Smooth muscle cell (in vitro differentiated cells): Measurements from ENCODE around the gene NCLN. TPM values are rescaled to one million over a fixed set of nuclear protein-coding genes. Genes with fewer than 3 reads are reported as not detected.

ENCODE experiments used
- DNase-seq: peaks from one replicate; lab custom pipeline; 2025; ENCODE audit not compliant: unreplicated experiment; lab: John Stamatoyannopoulos, UW
- H2AFZ ChIP-seq: fragments of 200-600 bp; sonication (generic); 2 replicates; pipeline ENCODE4 v1.6.0; 2016; ENCODE audit warnings: antibody characterized with exemption, low read depth, mild to moderate bottlenecking
- H3F3A ChIP-seq: fragments of 200-600 bp; sonication (generic); 2 replicates; pipeline ENCODE4 v1.6.0; 2017; ENCODE audit warnings: antibody characterized with exemption, low read depth
- H3K27ac ChIP-seq: fragments of 200-600 bp; sonication (generic); 2 replicates; pipeline ENCODE4 v1.5.1; 2016; ENCODE audit warnings: low read depth, mild to moderate bottlenecking
- H3K27me3 ChIP-seq: fragments of 200-600 bp; sonication (generic); 2 replicates; pipeline ENCODE4 v1.6.1; 2016; ENCODE audit warnings: low read depth, mild to moderate bottlenecking
- H3K36me3 ChIP-seq: fragments of 200-600 bp; sonication (generic); 2 replicates; pipeline ENCODE4 v1.5.1; 2016; ENCODE audit warnings: low read depth
- H3K4me1 ChIP-seq: fragments of 200-600 bp; sonication (generic); 2 replicates; pipeline ENCODE4 v1.5.1; 2016; ENCODE audit warnings: low read depth
- H3K4me2 ChIP-seq: fragments of 200-600 bp; sonication (generic); 2 replicates; pipeline ENCODE4 v1.6.0; 2016; ENCODE audit warnings: mild to moderate bottlenecking
- H3K4me3 ChIP-seq: fragments of 200-600 bp; sonication (generic); 2 replicates; pipeline ENCODE4 v1.5.1; 2016; ENCODE audit warnings: mild to moderate bottlenecking
- H3K79me2 ChIP-seq: fragments of 200-600 bp; sonication (generic); 2 replicates; pipeline ENCODE4 v1.6.0; 2016; ENCODE audit warnings: low read depth, mild to moderate bottlenecking
- H3K9ac ChIP-seq: fragments of 200-600 bp; sonication (generic); 2 replicates; pipeline ENCODE4 v1.6.0; 2016; ENCODE audit warnings: low read depth
- H3K9me3 ChIP-seq: fragments of 200-600 bp; sonication (generic); replicated peaks from 2 replicates; pipeline ENCODE4 v1.5.1; 2016; ENCODE audit warnings: low read depth
- H4K20me1 ChIP-seq: fragments of 200-600 bp; sonication (generic); 2 replicates; pipeline ENCODE4 v1.6.0; 2016; ENCODE audit warnings: low read depth
- CTCF ChIP-seq: fragments of 200-600 bp; sonication (generic); IDR thresholded peaks from 2 replicates; pipeline ENCODE4 v1.5.1; 2017; ENCODE audit warnings: borderline replicate concordance, mild to moderate bottlenecking, antibody characterized with exemption; ENCODE audit not compliant: insufficient read depth, poor library complexity, severe bottlenecking
- WGBS: methylation state at CpG from one replicate; pipeline ENCODE4 v1.1.7; 2016; ENCODE audit warnings: low lambda C conversion rate; 5-methylcytosine and 5-hydroxymethylcytosine counted together
- polyA plus RNA-seq: library from polyadenylated mRNA; unstranded; fragments of >200 nt; fragmentation: Nextera tagmentation; extraction: Ambion mirVana; gene quantifications from 2 replicates; pipeline ENCODE4 v1.2.1, GENCODE V29; 2016
- total RNA-seq: library from RNA; depleted of rRNA; stranded (reverse); fragments of >200 nt; gene quantifications from 2 replicates; pipeline ENCODE4 v1.2.3, GENCODE V29; 2014

NCLN gene
- total and polyA plus RNA-seq, 2 experiments from 2014 or later = 44.5 to 97.4 TPM

DNA sequence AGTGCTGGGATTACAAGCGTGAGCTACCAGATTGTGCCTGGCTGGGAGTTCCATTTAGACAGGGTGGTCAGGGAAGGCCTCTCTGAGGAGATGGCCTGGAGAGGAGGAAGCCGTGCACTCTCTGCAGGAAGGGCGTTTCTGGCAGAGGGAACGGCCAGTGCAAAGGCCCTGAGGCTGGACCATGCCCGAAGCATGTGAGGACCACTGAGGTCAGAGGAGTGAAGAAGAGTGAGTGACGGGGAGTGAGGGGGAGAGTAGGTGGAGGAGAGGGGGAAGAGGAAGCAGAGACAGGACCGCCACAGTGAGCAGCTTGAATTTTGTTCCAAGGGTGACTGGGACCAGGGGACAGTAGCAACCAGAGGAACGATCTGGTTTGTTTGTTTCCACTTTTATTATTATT is 71.3 kb downstream of the NCLN start:
- no peak overlapping the region for H2AFZ ChIP-seq
- no peak overlapping the region for H3K4me3 ChIP-seq
- H3K4me1 ChIP-seq = no peaks in the 10 kb centered on the region
- 91% methylated on average over 8 of the region's 8 CpGs for WGBS
- no peaks in the 10 kb centered on the region for H3K79me2 ChIP-seq
- H3K9me3 ChIP-seq = no peaks in the 10 kb centered on the region
- no peaks in the 10 kb centered on the region for H3K27me3 ChIP-seq
- H3K36me3 ChIP-seq = no peaks in the 10 kb centered on the region
- no peak overlapping the region for H3K4me2 ChIP-seq
- H3K27ac ChIP-seq = no peak overlapping the region
- no peaks in the 10 kb centered on the region for H3F3A ChIP-seq
- no peaks in the 10 kb centered on the region for H4K20me1 ChIP-seq
- TF ChIP-seq CTCF = no peak
- DNase-seq = no peak
- H3K9ac ChIP-seq = no peak overlapping the region

Other genes with a start within 250 kb of the NCLN start
- gene ZNF77, start 241.0 kb upstream of the NCLN start, total RNA-seq = 2.5 and 4.5 TPM in 2 replicates
- gene ZNF77, start 241.0 kb upstream of the NCLN start, polyA plus RNA-seq = 2.3 and 3.5 TPM in 2 replicates
- 0.27 and 4.1 TPM in 2 replicates for gene TLE6, start 208.4 kb upstream of the NCLN start, total RNA-seq
- 0.70 and 3.2 TPM in 2 replicates for gene TLE6, start 208.4 kb upstream of the NCLN start, polyA plus RNA-seq
- gene TLE2, start 156.7 kb upstream of the NCLN start, total RNA-seq = 7.1 and 7.7 TPM in 2 replicates
- gene TLE2, start 156.7 kb upstream of the NCLN start, polyA plus RNA-seq = 13.6 and 14.9 TPM in 2 replicates
- gene TLE5, start 123.4 kb upstream of the NCLN start, total RNA-seq = 145 and 146 TPM in 2 replicates
- 235 and 274 TPM in 2 replicates for gene TLE5, start 123.4 kb upstream of the NCLN start, polyA plus RNA-seq
- gene GNA11, start 91.6 kb upstream of the NCLN start, total RNA-seq = 16.3 and 16.9 TPM in 2 replicates
- gene GNA11, start 91.6 kb upstream of the NCLN start, polyA plus RNA-seq = 57.4 and 71.5 TPM in 2 replicates
- gene GNA15, start 49.9 kb upstream of the NCLN start, total RNA-seq = 1.5 and 1.8 TPM in 2 replicates
- 0.43 and 1.2 TPM in 2 replicates for gene GNA15, start 49.9 kb upstream of the NCLN start, polyA plus RNA-seq
- not detected in 2 replicates for gene S1PR4, start 7.2 kb upstream of the NCLN start, total RNA-seq
- gene S1PR4, start 7.2 kb upstream of the NCLN start, polyA plus RNA-seq = not detected in 2 replicates
- gene CELF5, start 38.7 kb downstream of the NCLN start, total RNA-seq = not detected in 2 replicates
- gene CELF5, start 38.7 kb downstream of the NCLN start, polyA plus RNA-seq = 0.18 TPM in 1 of 2 replicates, not detected in the other
- 7.9 and 8.6 TPM in 2 replicates for gene NFIC, start 180.7 kb downstream of the NCLN start, total RNA-seq
- gene NFIC, start 180.7 kb downstream of the NCLN start, polyA plus RNA-seq = 33.2 and 36.2 TPM in 2 replicates